GM12892 (cell line): Measurements from ENCODE around the gene DIPK1C.

Experiments used
- POLR2A ChIP-seq: IDR thresholded peaks from 2 replicates; pipeline ENCODE4 v1.6.1; 2011; ENCODE audit warnings: low read depth, low read length, control low read depth
- POLR2AphosphoS5 ChIP-seq: IDR thresholded peaks from 2 replicates; pipeline ENCODE4 v1.6.1; 2011; ENCODE audit warnings: low read depth, low read length, control low read depth

GRCh38 chr18:74456349-74457042 is 612 bp downstream of the DIPK1C start:
- TF ChIP-seq POLR2A (no peak), POLR2AphosphoS5 (no peak)
